SU-DHL-6 (cell line): ENCODE data around the gene CTF1.

ENCODE experiments used
- H2AFZ ChIP-seq: fragments of 200-600 bp; sonication (generic); 2 replicates; pipeline ENCODE4 v1.6.1; 2014; ENCODE audit warnings: low read depth, mild to moderate bottlenecking, moderate library complexity, mixed read lengths, antibody characterized with exemption, low read length; ENCODE audit not compliant: severe bottlenecking
- H3F3A ChIP-seq: fragments of 200-600 bp; shearing (Covaris generic); 2 replicates; pipeline ENCODE4 v1.6.0; 2016; ENCODE audit warnings: antibody characterized with exemption, mild to moderate bottlenecking; ENCODE audit not compliant: insufficient read depth
- H3K27ac ChIP-seq: fragments of 200-600 bp; sonication (generic); 2 replicates; pipeline ENCODE4 v1.5.1; 2016; ENCODE audit warnings: low read depth, mild to moderate bottlenecking, low read length, moderate library complexity, mixed read lengths
- H3K27me3 ChIP-seq: fragments of 200-600 bp; sonication (generic), shearing (Covaris generic); 2 replicates; pipeline ENCODE4 v1.6.0; 2014; ENCODE audit warnings: mild to moderate bottlenecking, low read length
- H3K36me3 ChIP-seq: fragments of 200-600 bp; sonication (generic); 2 replicates; pipeline ENCODE4 v1.6.1; 2014; ENCODE audit warnings: mild to moderate bottlenecking, low read length, mixed read lengths
- H3K4me2 ChIP-seq: fragments of 300-600, 200-600 bp; shearing (Covaris generic), sonication (generic); 2 replicates; pipeline ENCODE4 v1.6.0; 2014; ENCODE audit warnings: low read length, low read depth, mild to moderate bottlenecking; ENCODE audit not compliant: poor library complexity, severe bottlenecking
- H3K4me3 ChIP-seq: fragments of 200-600 bp; sonication (generic); 2 replicates; pipeline ENCODE4 v1.5.1; 2014; ENCODE audit warnings: antibody characterized with exemption, low read length, mild to moderate bottlenecking, mixed read lengths; ENCODE audit not compliant: insufficient read depth, poor library complexity, severe bottlenecking
- H3K79me2 ChIP-seq: fragments of 200-600 bp; sonication (generic); 2 replicates; pipeline ENCODE4 v1.6.1; 2014; ENCODE audit warnings: mild to moderate bottlenecking, low read length, moderate library complexity; ENCODE audit not compliant: insufficient read depth
- H3K9ac ChIP-seq: fragments of 200-600 bp; sonication (generic); 2 replicates; pipeline ENCODE4 v1.7.0; 2014; ENCODE audit warnings: mild to moderate bottlenecking, low read length
- H3K9me2 ChIP-seq: fragments of 200-600 bp; sonication (generic); replicated peaks from 2 replicates; pipeline ENCODE4 v1.6.1; 2014; ENCODE audit warnings: low read length; ENCODE audit not compliant: insufficient read depth
- H3K9me3 ChIP-seq: fragments of 200-600 bp; sonication (generic); 2 replicates; pipeline ENCODE4 v1.6.1; 2014; ENCODE audit warnings: low read length, mixed read lengths; ENCODE audit not compliant: insufficient read depth
- H4K20me1 ChIP-seq: fragments of 200-600 bp; sonication (generic); 2 replicates; pipeline ENCODE4 v1.6.1; 2014; ENCODE audit warnings: low read depth, mild to moderate bottlenecking, antibody characterized with exemption, low read length, moderate library complexity, mixed read lengths
- CTCF ChIP-seq: fragments of 200-600 bp; sonication (generic); IDR thresholded peaks from one replicate; pipeline ENCODE4 v1.5.1; 2017; ENCODE audit warnings: antibody characterized with exemption, mild to moderate bottlenecking, low read length, moderate library complexity; ENCODE audit not compliant: insufficient read depth, poor library complexity, severe bottlenecking
- EZH2phosphoT487 ChIP-seq: fragments of 200-600 bp; sonication (generic), shearing (Covaris generic); conservative IDR thresholded peaks from 2 replicates; pipeline ENCODE4 v1.6.1; 2018; ENCODE audit warnings: mild to moderate bottlenecking, antibody characterized with exemption, low read length, moderate library complexity, mixed read lengths

The CTF1 gene

DNA sequence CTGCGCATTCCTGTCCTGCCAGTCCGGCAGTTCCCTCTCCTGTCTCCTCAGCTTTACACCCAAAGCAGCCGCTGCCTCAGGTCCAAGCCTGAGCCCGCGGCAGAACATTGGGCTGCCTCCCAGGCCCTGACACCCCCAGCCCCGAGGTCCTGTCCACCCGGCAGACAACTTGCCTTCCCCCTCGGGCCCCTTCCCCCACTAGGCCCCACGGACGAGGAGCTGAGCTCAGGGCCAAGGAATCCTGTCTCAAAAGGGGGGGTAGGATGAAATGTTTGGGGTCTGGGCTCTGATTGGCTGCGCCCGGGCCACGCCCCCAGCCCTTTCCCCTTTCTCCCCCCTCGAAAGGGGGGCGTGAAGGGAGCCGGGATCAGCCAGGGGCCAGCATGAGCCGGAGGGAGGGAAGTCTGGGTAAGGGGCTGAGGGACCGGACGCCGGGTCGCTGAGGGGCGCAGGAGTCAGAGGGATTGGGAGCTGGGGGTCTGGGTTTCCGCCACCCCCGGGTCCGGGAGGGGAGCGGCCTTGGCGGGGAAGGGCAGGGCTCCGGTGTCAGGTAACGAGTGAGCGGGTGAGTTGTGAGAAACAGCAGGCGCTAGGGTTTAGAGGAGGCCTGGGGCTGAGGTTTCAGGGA is at the start of gene CTF1:
CTF1 (plus strand) TSS at position 354 of the 628 bp plus-strand sequence; CDS start at position 384, 30 bp downstream.
- Histone ChIP-seq H3K79me2 (no peaks in the 10 kb centered on the region), H3K9me2 (no peaks in the 10 kb centered on the region), H4K20me1 (no peaks in the 10 kb centered on the region), H3K4me2 (peak within 1 kb of the TSS; percentile 61), H3K27ac (peak within 1 kb of the TSS; percentile 49), H3K27me3 (no peaks in the 10 kb centered on the region), H3K9me3 (no peaks in the 10 kb centered on the region), H2AFZ (peak within 1 kb of the TSS; percentile 90), H3K4me3 (peak within 1 kb of the TSS; percentile 51), H3F3A (peaks cover 21% of the 10 kb centered on the region), H3K9ac (peak within 1 kb of the TSS; percentile 25), H3K36me3 (no peaks in the 10 kb centered on the region)
- no peak for TF ChIP-seq CTCF
- TF ChIP-seq EZH2phosphoT487 = no peak

- H3K27ac ChIP-seq = no peak overlapping the region
- no peaks in the 10 kb centered on the region for H3K79me2 ChIP-seq
- no peaks in the 10 kb centered on the region for H4K20me1 ChIP-seq
- H3F3A ChIP-seq = no peaks in the 10 kb centered on the region
- no peaks in the 10 kb centered on the region for H3K9me2 ChIP-seq
- no peak overlapping the region for H3K9ac ChIP-seq
- TF ChIP-seq CTCF = no peak
- no peak for TF ChIP-seq EZH2phosphoT487
- H3K9me3 ChIP-seq = no peaks in the 10 kb centered on the region
- no peak overlapping the region for H2AFZ ChIP-seq
- no peak overlapping the region for H3K4me3 ChIP-seq
- H3K36me3 ChIP-seq = no peaks in the 10 kb centered on the region
- no peaks in the 10 kb centered on the region for H3K27me3 ChIP-seq
- no peak overlapping the region for H3K4me2 ChIP-seq
Observed at GRCh38 chr16:30846649-30847402, 49.6 kb upstream of the CTF1 start.

DNA sequence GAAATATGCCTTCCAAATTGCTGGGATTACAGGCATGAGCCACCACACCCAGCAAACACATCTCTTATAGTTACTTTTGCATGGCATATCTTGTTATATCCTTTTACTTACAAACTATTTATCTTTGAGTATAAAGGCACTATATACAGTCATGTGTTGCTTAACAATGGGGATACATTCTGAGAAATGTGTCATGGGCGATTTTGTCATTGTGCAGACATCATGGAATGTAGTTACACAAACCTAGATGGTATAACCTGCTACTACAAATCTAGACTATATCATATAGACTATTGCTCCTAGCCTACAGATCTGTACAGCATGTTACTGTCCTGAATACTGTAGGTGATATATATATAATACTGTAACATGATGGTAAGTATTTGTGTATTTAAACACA is 46.2 kb upstream of the CTF1 start:
- Histone ChIP-seq H3K4me3 (no peak overlapping the region), H3K9me3 (no peaks in the 10 kb centered on the region), H3K79me2 (no peaks in the 10 kb centered on the region), H3K9me2 (no peaks in the 10 kb centered on the region), H3K9ac (no peak overlapping the region), H3K27ac (no peak overlapping the region), H2AFZ (no peak overlapping the region), H3K27me3 (no peaks in the 10 kb centered on the region), H3K36me3 (no peaks in the 10 kb centered on the region), H3F3A (no peaks in the 10 kb centered on the region), H3K4me2 (no peak overlapping the region), H4K20me1 (no peaks in the 10 kb centered on the region)
- TF ChIP-seq EZH2phosphoT487 (no peak), CTCF (no peak)
